Measurements from ENCODE around the gene EIF2B5. TPM values are rescaled to one million over a fixed set of nuclear protein-coding genes. Genes with fewer than 3 reads are reported as not detected.
A peak's percentile ranks its signal among the peaks of the same experiment; 100 is the strongest.

EIF2B5 gene
- polyA plus RNA-seq, 6 donors from 2014 or later, result 31.5 to 54.4 (median 37.7) TPM

DNA sequence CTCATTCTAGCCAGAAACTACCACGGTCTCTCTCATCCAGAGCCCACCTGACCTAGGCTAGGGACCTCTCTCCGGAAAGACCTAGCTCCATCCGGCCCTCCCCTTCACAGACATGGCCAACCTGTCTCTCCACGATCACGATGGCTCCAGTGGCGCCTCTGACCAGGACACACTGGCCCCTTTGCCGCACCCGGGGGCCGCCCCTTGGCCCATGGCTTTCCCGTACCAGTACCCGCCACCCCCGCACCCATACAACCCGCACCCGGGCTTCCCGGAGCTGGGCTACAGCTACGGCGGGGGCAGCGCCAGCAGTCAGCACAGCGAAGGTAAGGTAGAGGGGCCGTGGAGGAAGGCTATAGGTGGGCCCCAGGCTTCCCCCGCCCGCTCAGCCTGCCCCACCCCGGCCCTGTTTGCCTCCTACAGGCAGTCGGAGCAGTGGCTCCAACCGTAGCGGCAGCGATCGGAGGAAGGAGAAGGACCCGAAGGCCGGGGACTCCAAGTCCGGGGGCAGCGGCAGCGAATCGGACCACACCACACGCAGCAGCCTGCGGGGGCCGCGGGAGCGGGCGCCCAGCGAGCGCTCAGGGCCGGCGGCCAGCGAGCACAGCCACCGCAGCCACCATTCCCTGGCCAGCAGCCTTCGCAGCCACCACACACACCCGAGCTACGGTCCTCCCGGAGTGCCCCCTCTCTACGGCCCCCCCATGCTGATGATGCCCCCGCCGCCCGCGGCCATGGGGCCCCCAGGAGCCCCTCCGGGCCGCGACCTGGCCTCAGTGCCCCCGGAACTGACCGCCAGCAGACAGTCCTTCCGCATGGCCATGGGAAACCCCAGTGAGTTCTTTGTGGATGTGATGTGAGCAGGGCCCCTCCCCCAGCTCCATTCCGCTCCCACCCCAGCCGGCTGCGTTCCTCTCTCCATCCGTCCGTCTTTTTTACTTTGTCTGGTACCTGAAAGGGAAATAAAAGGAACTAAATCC is 35.0 kb downstream of the EIF2B5 start:
- DNase-seq (no peak), ATAC-seq (ENCODE audit: low read depth in 2 of 2) (no peak)
- H3K27ac Mint-ChIP-seq, result peak overlapping the region in 1 of 6 donors; percentile 6
- no peaks in the 10 kb centered on the region for H3K27me3 Mint-ChIP-seq
- peak overlapping the region in 1 of 8 donors; percentile 60 for H3K4me3 Mint-ChIP-seq
- H3K4me1 Mint-ChIP-seq, result peaks cover 1 to 13% (median 9%) of the 10 kb centered on the region in 3 donors
- no peaks in the 10 kb centered on the region for H3K9me3 Mint-ChIP-seq
- H3K36me3 Mint-ChIP-seq, result peaks cover 0 to 20% of the 10 kb centered on the region in 2 donors

DNA sequence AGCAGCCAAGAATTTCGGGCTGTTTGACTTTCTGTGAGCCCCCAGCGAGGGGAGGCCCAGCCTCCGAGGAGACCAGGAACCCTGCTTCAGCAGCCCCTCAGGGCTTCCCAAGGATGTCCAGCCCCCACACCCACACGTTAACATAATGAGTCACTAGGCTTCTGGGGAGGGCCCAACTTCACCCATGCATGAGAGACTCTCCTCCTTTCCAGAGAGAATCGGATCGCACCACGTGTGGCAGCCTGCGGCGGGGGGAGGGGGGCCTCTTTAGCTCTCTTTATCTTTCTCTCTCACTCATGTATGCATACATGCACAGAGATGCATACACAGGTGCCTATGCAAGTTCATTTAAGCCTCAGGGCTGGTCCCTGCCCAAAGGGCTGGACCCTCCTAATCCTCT is 36.4 kb downstream of the EIF2B5 start:
- H3K4me3 Mint-ChIP-seq, result no peak overlapping the region
- no peaks in the 10 kb centered on the region for H3K27me3 Mint-ChIP-seq
- peaks cover 15 to 24% (median 23%) of the 10 kb centered on the region in 3 donors for H3K4me1 Mint-ChIP-seq
- H3K9me3 Mint-ChIP-seq, result no peaks in the 10 kb centered on the region
- no peak for DNase-seq
- H3K27ac Mint-ChIP-seq, result no peak overlapping the region
- no peak for ATAC-seq (ENCODE audit: low read depth in 2 of 2)
- H3K36me3 Mint-ChIP-seq, result peaks cover 0 to 20% of the 10 kb centered on the region in 2 donors

DNA sequence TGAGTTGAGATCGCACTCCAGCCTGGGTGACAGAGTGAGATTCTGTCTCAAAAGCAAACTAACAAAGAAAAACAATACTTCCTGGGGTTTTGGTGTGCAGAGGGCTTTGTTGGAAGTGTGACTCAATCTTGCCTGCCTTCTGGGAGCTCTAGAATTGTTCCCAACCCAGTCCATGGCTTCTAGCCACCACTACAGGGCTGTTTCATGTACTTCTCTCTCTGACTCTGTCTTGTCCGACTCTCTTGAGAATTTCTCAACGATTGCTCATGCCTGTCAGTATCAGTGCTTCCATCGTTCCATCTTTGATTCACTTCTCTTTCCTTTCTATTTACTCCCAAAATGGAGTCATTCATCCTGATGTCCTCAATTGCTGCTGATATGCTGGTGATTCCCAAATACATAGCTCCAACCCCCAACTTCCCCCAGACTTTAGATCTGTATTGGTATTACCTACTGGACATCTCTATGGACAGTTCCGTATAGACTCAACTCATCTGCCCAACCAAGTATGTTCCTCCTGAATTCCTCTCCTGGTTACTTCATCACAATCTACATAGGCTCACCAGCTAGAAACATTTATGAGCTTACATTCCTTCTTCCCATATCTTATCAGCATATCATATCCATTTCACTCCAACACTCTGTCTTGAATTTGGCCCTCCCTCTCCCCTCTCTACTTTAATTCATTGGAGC is 37.7 kb downstream of the EIF2B5 start:
- H3K27me3 Mint-ChIP-seq, result no peaks in the 10 kb centered on the region
- H3K27ac Mint-ChIP-seq, result peak overlapping the region in 2 of 6 donors; percentile 6 to 18
- H3K9me3 Mint-ChIP-seq, result no peaks in the 10 kb centered on the region
- peaks cover 0 to 16% of the 10 kb centered on the region in 2 donors for H3K36me3 Mint-ChIP-seq
- DNase-seq (no peak), ATAC-seq (ENCODE audit: low read depth in 2 of 2) (no peak)
- H3K4me3 Mint-ChIP-seq, result peak overlapping the region in 1 of 8 donors; percentile 23
- peaks cover 26 to 31% (median 28%) of the 10 kb centered on the region in 3 donors for H3K4me1 Mint-ChIP-seq

DNA sequence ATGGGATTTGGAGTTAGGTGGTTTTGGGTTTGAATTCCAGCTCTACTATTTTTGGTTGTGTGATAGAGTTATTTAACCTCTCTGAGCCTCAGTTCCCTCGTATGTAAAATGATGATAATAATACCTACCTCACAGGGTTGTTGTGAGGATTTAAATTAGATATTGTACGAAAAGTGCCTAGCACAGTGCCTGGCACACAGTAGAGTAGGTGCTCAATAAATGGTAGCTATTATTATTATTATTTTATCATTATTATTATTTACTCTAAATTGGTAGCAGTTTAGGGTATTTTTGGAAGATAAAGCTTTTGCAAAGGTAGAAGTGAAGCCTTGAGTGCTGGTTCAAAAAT is 38.2 kb downstream of the EIF2B5 start:
- no peak for ATAC-seq (ENCODE audit: low read depth in 2 of 2)
- DNase-seq, result no peak
- no peak overlapping the region for H3K27ac Mint-ChIP-seq
- peak overlapping the region in 1 of 8 donors; percentile 99 for H3K4me3 Mint-ChIP-seq
- no peaks in the 10 kb centered on the region for H3K9me3 Mint-ChIP-seq
- peaks cover 0 to 21% of the 10 kb centered on the region in 2 donors for H3K36me3 Mint-ChIP-seq
- peaks cover 31 to 36% (median 33%) of the 10 kb centered on the region in 3 donors for H3K4me1 Mint-ChIP-seq
- no peaks in the 10 kb centered on the region for H3K27me3 Mint-ChIP-seq

DNA sequence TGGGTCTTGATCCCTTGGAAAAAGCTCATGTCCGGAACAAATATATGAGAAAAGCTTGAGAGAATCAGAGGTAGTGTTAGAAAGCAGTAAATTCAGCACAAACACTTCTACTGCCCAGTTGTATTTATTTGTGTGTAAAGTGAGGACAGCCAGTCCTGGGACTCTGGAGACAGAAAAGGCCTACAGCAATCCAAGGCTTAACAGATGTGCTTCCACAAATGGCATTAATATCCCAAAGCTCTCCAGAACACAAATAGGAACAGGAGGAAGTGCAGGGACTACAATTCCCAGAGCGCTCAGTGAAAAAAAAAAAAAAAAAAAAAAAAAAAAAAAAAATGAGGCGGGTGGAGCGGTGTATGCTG is 39.1 kb downstream of the EIF2B5 start:
- H3K27ac Mint-ChIP-seq, result peak overlapping the region in 4 of 6 donors; percentile 80 to 93 (median 84)
- ATAC-seq (ENCODE audit: low read depth in 2 of 2), result no peak

DNA sequence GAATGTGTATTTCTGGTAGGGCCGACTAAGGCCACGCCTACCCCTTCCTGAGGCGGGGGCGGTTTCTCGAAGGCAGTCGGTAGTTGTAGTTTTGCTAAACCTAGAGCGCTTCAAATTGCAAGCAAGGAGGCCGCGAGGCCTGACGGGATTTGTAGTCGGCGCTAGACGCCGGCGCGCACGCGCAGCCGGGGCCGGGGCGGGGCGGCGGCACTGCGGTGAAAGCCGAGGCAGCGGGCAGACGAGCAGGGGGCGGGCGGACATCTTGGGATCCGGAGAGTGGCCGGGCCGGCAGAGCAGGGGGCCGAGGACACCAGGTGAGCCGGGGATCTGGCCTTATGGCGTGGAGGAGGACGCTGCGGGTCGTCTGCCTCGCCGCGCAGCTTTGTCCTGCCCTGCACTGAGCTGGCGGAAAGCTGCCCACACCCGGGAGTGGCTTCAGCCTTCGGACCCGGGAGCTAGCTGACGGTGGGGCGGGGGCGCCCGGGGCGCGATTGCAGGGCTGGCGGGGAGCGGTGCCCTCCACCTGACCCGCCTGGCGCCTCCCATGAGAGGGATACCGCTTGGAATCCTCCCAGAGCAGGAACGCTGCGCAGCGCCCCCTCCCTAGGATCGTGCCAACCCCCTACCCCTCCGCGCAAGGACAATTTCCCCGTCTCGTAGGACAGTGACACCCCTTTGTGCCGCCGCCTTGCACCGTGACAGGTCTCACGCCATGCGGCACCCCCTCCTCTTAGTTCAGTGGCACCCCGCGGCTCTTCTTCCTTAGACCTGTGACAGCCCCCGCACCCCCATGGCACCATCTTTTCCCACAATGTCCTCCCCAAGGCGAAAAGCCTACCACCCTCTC is 39.7 kb downstream of the EIF2B5 start, which contains the start of gene AP2M1:
AP2M1 (plus strand) TSS at position 210 of the 847 bp plus-strand sequence. CDS start 2,139 bp downstream, outside the sequence.
- DNase-seq, result peak; percentile 99
- Mint-ChIP-seq H3K27me3 (no peaks in the 10 kb centered on the region), H3K36me3 (peaks cover 0 to 22% of the 10 kb centered on the region in 2 donors), H3K9me3 (no peaks in the 10 kb centered on the region), H3K27ac (peak within 1 kb of the TSS; percentile 80 to 96 (median 89)), H3K4me1 (peaks cover 31 to 41% (median 39%) of the 10 kb centered on the region in 3 donors), H3K4me3 (peak within 1 kb of the TSS; percentile 89 to 99 (median 96))
- ATAC-seq (ENCODE audit: low read depth in 2 of 2), result peak; percentile 96

More for the DNA sequence above, 39.1 kb downstream of the EIF2B5 start:
- Mint-ChIP-seq H3K27me3 (no peaks in the 10 kb centered on the region), H3K4me1 (peaks cover 31 to 41% (median 39%) of the 10 kb centered on the region in 3 donors), H3K9me3 (no peaks in the 10 kb centered on the region), H3K36me3 (peaks cover 0 to 22% of the 10 kb centered on the region in 2 donors), H3K4me3 (peak overlapping the region; percentile 89 to 99 (median 95))
- DNase-seq, result no peak

DNA sequence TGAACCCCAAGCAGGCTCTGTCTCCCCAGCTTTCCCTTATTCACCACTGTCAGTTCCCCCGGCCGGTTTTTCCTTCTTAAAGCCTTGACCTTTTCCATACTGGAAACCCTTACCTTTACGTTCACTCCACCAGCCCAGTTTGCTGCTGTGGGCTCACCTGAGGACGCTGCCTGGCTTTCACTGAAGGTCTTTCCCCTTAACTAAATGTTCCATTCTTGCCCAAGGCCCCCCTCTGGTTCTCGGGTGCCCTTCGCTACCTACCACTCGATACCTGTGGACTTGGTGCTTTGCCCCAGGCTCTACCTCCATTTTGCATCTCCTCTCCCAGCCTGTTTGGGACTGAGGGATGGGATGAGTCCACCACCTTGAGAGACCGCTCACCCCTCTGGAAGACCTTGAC is 40.3 kb downstream of the EIF2B5 start:
- Mint-ChIP-seq H3K4me1 (peaks cover 31 to 41% (median 39%) of the 10 kb centered on the region in 3 donors), H3K27me3 (no peaks in the 10 kb centered on the region), H3K4me3 (peak overlapping the region; percentile 89 to 99 (median 96)), H3K27ac (peak overlapping the region; percentile 80 to 96 (median 89)), H3K9me3 (no peaks in the 10 kb centered on the region), H3K36me3 (peaks cover 0 to 22% of the 10 kb centered on the region in 2 donors)
- ATAC-seq (ENCODE audit: low read depth in 2 of 2), result no peak
- DNase-seq, result no peak

DNA sequence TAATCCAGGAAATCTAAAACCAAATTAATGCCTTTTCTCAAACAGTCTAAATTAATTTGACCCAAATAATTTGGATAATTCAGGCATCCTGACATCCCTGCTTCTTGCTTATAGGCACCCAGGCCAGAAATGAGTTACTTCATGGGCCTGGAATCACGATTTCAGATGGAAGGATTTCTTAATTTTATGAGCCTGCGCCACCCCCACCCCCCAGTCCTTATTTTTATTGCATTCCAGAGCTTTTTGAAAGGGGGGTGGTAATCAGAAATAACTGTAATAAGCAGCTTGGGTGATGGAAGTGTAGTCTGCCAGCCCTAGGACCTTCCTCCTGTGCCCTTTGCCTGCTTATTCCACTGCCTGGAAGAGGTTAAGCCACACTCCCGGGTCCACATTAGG is 40.8 kb downstream of the EIF2B5 start:
- H3K36me3 Mint-ChIP-seq, result peaks cover 0 to 18% of the 10 kb centered on the region in 2 donors
- DNase-seq (no peak), ATAC-seq (ENCODE audit: low read depth in 2 of 2) (no peak)
- peak overlapping the region in 3 of 6 donors; percentile 88 to 96 (median 93) for H3K27ac Mint-ChIP-seq
- no peaks in the 10 kb centered on the region for H3K9me3 Mint-ChIP-seq
- H3K4me3 Mint-ChIP-seq, result peak overlapping the region; percentile 89 to 99 (median 96)
- peaks cover 28 to 41% (median 38%) of the 10 kb centered on the region in 3 donors for H3K4me1 Mint-ChIP-seq
- H3K27me3 Mint-ChIP-seq, result no peaks in the 10 kb centered on the region

DNA sequence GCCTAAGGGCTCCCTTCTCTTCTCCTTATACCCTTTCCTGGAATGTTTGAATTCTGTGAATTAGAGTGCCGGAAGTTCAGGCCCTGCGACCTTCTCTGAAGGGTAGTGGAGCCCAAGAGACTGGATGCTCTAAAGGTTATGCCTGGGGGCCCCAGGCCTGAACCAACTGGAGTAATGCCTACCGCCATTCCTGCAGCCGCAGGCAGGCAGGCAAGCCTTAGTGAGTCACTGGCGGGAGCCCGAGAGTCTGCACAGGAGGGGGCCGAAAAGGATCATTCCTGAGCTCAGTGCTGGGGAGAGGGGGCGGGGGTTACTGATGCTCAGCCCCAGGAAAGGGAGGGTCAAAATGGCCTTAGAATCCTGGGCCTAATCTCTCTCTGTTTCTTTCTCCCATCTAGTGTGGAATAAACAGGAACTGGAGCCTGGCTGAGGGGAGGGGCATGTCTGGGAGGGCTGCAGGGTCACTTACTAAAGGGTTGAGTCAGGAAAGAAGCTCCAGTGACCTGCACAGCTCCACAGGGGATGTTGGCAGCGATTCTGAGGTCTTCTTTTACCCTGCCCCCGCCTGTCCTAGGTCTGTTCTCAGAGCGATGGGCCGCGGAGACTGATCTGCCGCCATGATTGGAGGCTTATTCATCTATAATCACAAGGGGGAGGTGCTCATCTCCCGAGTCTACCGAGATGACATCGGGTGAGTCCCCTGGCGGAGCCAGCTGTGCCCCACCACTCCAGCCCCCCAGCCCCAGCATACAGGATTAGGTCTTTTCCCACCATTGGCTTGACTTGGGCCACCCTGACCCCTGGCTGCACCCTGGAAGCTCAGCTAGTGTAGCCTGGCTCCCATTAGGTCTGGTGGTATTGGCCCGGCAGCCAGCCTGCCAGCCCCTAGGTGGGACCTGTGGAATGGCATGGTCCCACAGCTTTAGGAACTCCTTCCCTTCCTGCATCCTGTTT is 41.5 kb downstream of the EIF2B5 start:
- Mint-ChIP-seq H3K4me3 (peak overlapping the region; percentile 52 to 99 (median 95)), H3K27me3 (no peaks in the 10 kb centered on the region), H3K27ac (no peak overlapping the region), H3K4me1 (peaks cover 22 to 41% (median 37%) of the 10 kb centered on the region in 3 donors), H3K36me3 (peaks cover 0 to 11% of the 10 kb centered on the region in 2 donors), H3K9me3 (no peaks in the 10 kb centered on the region)
- ATAC-seq (ENCODE audit: low read depth in 2 of 2) (no peak), DNase-seq (no peak)

DNA sequence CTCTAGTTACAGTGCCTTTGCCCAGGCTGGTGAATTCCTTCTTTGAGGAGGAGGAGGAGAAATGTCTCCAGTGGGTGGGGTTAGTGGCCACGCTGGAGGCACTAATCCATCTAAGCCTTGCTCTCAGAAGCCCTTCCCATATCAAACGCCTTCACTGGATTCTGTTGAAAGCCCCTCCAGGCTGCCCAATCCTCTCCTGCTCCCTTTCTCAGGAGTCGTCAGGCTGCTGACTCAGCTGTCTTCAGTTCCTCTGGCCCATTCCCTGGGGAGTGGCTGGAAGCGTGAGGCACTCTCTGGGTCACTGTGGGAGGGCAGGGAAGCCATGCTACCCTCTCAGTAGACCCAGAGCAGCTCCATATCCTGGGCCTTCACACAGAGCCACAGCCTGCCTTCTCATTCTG is 42.2 kb downstream of the EIF2B5 start:
- Mint-ChIP-seq H3K36me3 (peaks cover under 1 to 8% of the 10 kb centered on the region in 2 donors), H3K27ac (no peak overlapping the region), H3K4me1 (peaks cover 18 to 41% (median 37%) of the 10 kb centered on the region in 3 donors), H3K27me3 (no peaks in the 10 kb centered on the region), H3K9me3 (no peaks in the 10 kb centered on the region), H3K4me3 (peak overlapping the region in 3 of 8 donors; percentile 32 to 77 (median 69))
- ATAC-seq (ENCODE audit: low read depth in 2 of 2), result no peak
- DNase-seq, result no peak

DNA sequence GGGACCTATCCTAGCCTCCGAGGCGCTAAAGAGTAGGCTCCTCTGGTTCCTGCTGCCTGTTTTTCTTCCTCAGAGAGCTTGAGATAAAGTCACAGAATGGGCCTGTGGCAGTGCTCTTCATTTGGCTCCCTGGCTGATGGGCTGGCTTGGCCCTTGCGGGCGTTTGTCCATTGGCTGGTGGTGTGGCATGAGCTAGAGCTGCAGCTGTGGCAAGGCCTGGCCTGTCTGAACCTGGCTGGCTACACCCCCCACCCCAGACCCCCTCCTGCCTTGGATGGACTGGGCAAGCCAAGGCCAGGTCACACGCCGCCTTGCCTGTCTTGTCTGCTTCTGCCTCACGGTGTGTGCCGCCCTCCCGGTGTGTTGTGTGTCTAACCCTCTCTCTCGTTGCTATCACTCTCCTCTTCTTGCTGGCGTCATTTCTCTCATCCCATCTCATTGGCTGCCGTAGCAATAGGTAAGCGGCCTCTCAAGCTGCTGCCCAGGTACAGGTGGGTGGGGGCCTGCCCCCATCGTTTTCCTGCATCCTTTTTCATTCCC is 42.7 kb downstream of the EIF2B5 start:
- H3K4me3 Mint-ChIP-seq, result peak overlapping the region in 4 of 8 donors; percentile 24 to 77 (median 34)
- H3K27ac Mint-ChIP-seq, result peak overlapping the region in 2 of 6 donors; percentile 45 to 80
- DNase-seq (no peak), ATAC-seq (ENCODE audit: low read depth in 2 of 2) (no peak)
- no peaks in the 10 kb centered on the region for H3K9me3 Mint-ChIP-seq
- no peaks in the 10 kb centered on the region for H3K27me3 Mint-ChIP-seq
- peaks cover 18 to 41% (median 37%) of the 10 kb centered on the region in 3 donors for H3K4me1 Mint-ChIP-seq
- H3K36me3 Mint-ChIP-seq, result peaks cover 5 to 13% of the 10 kb centered on the region in 2 donors

Data from naive B cell (primary cell).